SU-DHL-6 (cell line): ENCODE measurements around the gene CTSK.

Source experiments
- CTCF ChIP-seq: fragments of 200-600 bp; sonication (generic); IDR thresholded peaks from one replicate; pipeline ENCODE4 v1.5.1; 2017; ENCODE audit warnings: antibody characterized with exemption, mild to moderate bottlenecking, low read length, moderate library complexity; ENCODE audit not compliant: insufficient read depth, poor library complexity, severe bottlenecking
- EZH2phosphoT487 ChIP-seq: fragments of 200-600 bp; sonication (generic), shearing (Covaris generic); conservative IDR thresholded peaks from 2 replicates; pipeline ENCODE4 v1.6.1; 2018; ENCODE audit warnings: mild to moderate bottlenecking, antibody characterized with exemption, low read length, moderate library complexity, mixed read lengths

GRCh38 chr1:150815871-150816270 lies 7.8 kb upstream of the CTSK start:
- TF ChIP-seq CTCF = no peak
- no peak for TF ChIP-seq EZH2phosphoT487
